GM21737 (cell line): Measurements from ENCODE around the gene ABHD14A.

Experiments used
- ATAC-seq: cut with Tn5 transposase; IDR thresholded peaks from one replicate; pipeline ENCODE4 v1.9.1; 2021; ENCODE audit warnings: mild to moderate bottlenecking, moderate library complexity; ENCODE audit not compliant: unreplicated experiment

The ABHD14A gene

GRCh38 chr3:51968883-51969678, 5.8 kb upstream of the ABHD14A start:
- ATAC-seq = no peak

- no peak for ATAC-seq
Observed at GRCh38 chr3:51969841-51970240, 5.0 kb upstream of the ABHD14A start.

- no peak for ATAC-seq
Observed at GRCh38 chr3:51970606-51971300, 4.1 kb upstream of the ABHD14A start.

GRCh38 chr3:51971350-51971749, 3.5 kb upstream of the ABHD14A start:
- ATAC-seq = no peak

- ATAC-seq = no peak
Observed at GRCh38 chr3:51974277-51974962, 444 bp upstream of the ABHD14A start.

- no peak for ATAC-seq
Observed at GRCh38 chr3:51975852-51976549, 1.1 kb downstream of the ABHD14A start.

GRCh38 chr3:51977446-51978142, 2.7 kb downstream of the ABHD14A start:
- ATAC-seq = no peak

- no peak for ATAC-seq
Observed at GRCh38 chr3:51978143-51978502, 3.3 kb downstream of the ABHD14A start.

- ATAC-seq = no peak
Observed at GRCh38 chr3:51980253-51980652, 5.4 kb downstream of the ABHD14A start.

GRCh38 chr3:51982352-51982837, 7.5 kb downstream of the ABHD14A start:
- peak; percentile 49 for ATAC-seq

- ATAC-seq = peak; percentile 73
Observed at GRCh38 chr3:51982838-51983577, 8.1 kb downstream of the ABHD14A start, which contains the start of gene ACY1. ACY1 (plus strand) TSS chr3:51983535; CDS start chr3:51984065, 530 bp downstream.

- ATAC-seq = no peak
Observed at GRCh38 chr3:51983578-51984268, 8.9 kb downstream of the ABHD14A start.

GRCh38 chr3:51984269-51984647, 9.4 kb downstream of the ABHD14A start:
- ATAC-seq = no peak

- no peak for ATAC-seq
Observed at GRCh38 chr3:51985063-51985462, 10.2 kb downstream of the ABHD14A start.

- ATAC-seq = no peak
Observed at GRCh38 chr3:51986010-51986947, 11.4 kb downstream of the ABHD14A start.

GRCh38 chr3:51987568-51987967, 12.7 kb downstream of the ABHD14A start:
- ATAC-seq = no peak

GRCh38 chr3:51988286-51989146, 13.7 kb downstream of the ABHD14A start:
- ATAC-seq = no peak
